UCSD-AML1 (cell line): ENCODE results near the gene ZNF569.
A peak's percentile ranks its signal among the peaks of the same experiment; 100 is the strongest.
"Not testable (repeated sequence)": the region's sequence is repeated elsewhere in the genome, so short reads cannot be mapped to it uniquely, and the experiment has no call there.

ENCODE experiments used
- DNase-seq: peaks from one replicate; lab custom pipeline; 2025; ENCODE audit not compliant: unreplicated experiment; lab: John Stamatoyannopoulos, UW

The ZNF569 gene

DNA sequence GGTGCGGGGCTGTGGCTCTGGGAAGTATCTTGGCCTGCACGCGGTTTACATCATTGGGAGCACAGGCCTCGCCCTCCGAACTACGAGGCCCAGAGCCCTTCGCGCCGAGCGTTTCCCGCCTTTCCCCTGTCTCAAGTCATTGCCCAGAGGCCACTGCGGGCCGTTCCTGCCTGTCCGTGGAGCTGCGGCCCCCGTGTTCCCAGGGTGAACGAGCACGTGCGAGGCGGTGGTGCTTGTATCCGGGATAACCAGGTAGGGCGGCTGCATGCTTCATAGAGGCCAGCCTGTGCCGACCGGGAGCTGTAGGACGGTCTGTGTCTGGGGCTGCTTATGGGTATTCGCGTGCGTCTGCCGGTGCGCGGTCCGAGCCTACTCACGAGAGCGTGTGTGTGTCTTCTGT is 63.8 kb downstream of the ZNF569 start:
- no peak for DNase-seq

- DNase-seq: no peak
Observed at GRCh38 chr19:37401078-37401477, 66.2 kb downstream of the ZNF569 start.

DNA sequence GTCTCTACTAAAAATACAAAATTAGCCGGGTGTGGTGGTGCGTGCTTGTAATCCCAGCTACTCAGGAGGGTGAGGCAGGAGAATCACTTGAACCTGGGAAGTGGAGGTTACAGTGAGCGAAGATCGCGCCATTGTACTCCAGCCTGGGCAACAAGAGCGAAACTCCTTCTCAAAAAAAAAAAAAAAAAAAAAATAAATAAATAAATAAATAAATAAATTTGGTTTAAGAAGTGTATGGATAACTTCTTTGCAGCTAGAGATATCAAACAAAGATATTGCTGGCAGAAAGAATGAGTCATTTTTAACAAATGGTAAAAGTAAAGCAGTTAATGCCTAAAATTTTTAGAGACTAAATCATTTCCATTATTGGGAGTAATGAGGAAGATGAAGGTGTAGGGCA is 75.8 kb downstream of the ZNF569 start:
- DNase-seq: not testable (repeated sequence)

DNA sequence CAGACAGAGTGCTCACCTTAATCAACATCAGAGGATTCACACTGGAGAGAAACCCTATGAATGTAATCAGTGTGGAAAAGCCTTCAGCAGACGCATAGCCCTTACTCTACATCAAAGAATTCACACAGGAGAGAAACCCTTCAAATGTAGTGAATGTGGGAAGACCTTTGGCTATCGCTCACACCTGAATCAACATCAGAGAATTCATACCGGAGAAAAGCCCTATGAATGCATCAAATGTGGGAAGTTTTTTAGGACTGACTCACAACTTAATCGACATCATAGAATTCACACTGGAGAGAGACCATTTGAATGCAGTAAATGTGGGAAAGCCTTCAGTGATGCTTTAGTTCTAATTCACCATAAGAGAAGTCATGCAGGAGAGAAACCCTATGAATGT is 78.0 kb downstream of the ZNF569 start:
- no peak for DNase-seq

GRCh38 chr19:37370880-37371661 is 96.2 kb downstream of the ZNF569 start, which contains the start of gene ZNF527:
TSS of gene ZNF527 (plus strand) at chr19:37371099. CDS start at chr19:37374199, 3,100 bp downstream.
- peak; percentile 95 for DNase-seq

DNA sequence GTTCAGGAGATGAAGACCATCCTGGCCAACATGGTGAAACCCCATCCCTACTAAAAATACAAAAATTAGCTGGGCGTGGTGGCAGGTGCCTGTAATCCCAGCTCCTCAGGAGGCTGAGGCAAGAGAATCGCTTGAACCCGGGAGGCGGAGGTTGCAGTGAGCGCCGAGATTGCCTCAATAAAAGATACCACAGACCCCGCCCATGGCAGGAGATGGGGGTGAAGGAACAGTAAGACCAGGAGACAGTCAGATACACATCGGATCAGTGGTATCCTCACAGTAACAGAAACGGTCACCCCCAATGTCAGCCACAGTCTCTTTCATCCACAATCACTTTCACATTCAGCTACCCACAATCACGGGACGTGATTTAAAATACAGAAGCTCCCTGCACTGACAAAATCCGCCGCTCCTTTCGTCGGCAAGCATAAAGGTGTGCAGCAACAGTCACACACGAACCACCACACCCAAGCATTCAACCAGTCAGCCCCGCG is 96.8 kb downstream of the ZNF569 start:
- DNase-seq: not testable (repeated sequence)

GRCh38 chr19:37362733-37363132 is 104.5 kb downstream of the ZNF569 start:
- no peak for DNase-seq

- DNase-seq: no peak
Observed at GRCh38 chr19:37361994-37362393, 105.2 kb downstream of the ZNF569 start.
